ENCODE results near the gene SHC3. TPM values are rescaled to one million over a fixed set of nuclear protein-coding genes. Genes with fewer than 3 reads are reported as not detected.

SHC3 gene
- total and polyA plus RNA-seq, 9 of the 15 experiments (the other 6 are each of a cell fraction or from before 2014, with no cell fraction given), result not detected

- no TSS peak for BruUV-seq (replicated peaks)
- TF ChIP-seq TCF3 (CRISPR knock-in tag; IDR thresholded peaks at IDR 0.05) (no peak), MCM7 (IDR thresholded peaks at IDR 0.05) (no peak), HNRNPUL1 (IDR thresholded peaks at IDR 0.05; ENCODE audit: low read length) (no peak), ARHGAP35 (IDR thresholded peaks at IDR 0.05; ENCODE audit: partially characterized antibody) (no peak), E2F4 (CRISPR knock-in tag; IDR thresholded peaks at IDR 0.05; ENCODE audit: low read depth) (no peak), RAD21 (CRISPR knock-in tag; conservative IDR thresholded peaks at IDR 0.05 in 1 of 2, IDR thresholded peaks at IDR 0.05 in 1 of 2) (peak; percentile 78 to 83), CTCF (IDR thresholded peaks at IDR 0.05 in 2 of 3, conservative IDR thresholded peaks at IDR 0.05 in 1 of 3; ENCODE audit: insufficient read depth in 2 of 3, low read depth in 1 of 3, low read length in 3 of 3) (peak; percentile 65 to 83 (median 74)), SMC3 (conservative IDR thresholded peaks at IDR 0.05; ENCODE audit: insufficient read depth, low read depth, low read length) (peak; percentile 79), ZNF23 (CRISPR knock-in tag; IDR thresholded peaks at IDR 0.05) (no peak), ZNF316 (IDR thresholded peaks at IDR 0.05) (no peak), ZNF696 (CRISPR knock-in tag; conservative IDR thresholded peaks at IDR 0.05) (no peak), ZNF253 (CRISPR knock-in tag; conservative IDR thresholded peaks at IDR 0.05) (no peak), BRF1 (IDR thresholded peaks at IDR 0.05; ENCODE audit: borderline replicate concordance, extremely low read depth, insufficient read length) (no peak), MYBL2 (IDR thresholded peaks at IDR 0.05; ENCODE audit: low read depth) (no peak), MYBL2 (CRISPR knock-in tag; IDR thresholded peaks at IDR 0.05; ENCODE audit: borderline replicate concordance) (no peak), CC2D1A (IDR thresholded peaks at IDR 0.05) (peak; percentile 52; the same call in 1 of the 2 replicates), DEAF1 (CRISPR knock-in tag; IDR thresholded peaks at IDR 0.05) (peak; percentile 56; the same call in 1 of the 2 replicates)
Measured at GRCh38 chr9:89000973-89001916, 177.4 kb downstream of the SHC3 start.

More at GRCh38 chr9:89000973-89001916, 177.4 kb downstream of the SHC3 start:
- FAIRE-seq (peak; percentile 85), DNase-seq (ENCODE audit: extremely low read depth in 1 of 4, low spot score in 3 of 4) (peak; percentile 30 to 83 (median 49)), ATAC-seq (peak; percentile 94)
- Histone ChIP-seq H2AFZ (ENCODE audit: low read depth, low read length) (peak overlapping the region; percentile 63; the same call in 1 of the 2 replicates), H3K4me3 (no peak overlapping the region), H3K9me1 (ENCODE audit: control insufficient read depth, insufficient read depth, low read length) (no peaks in the 10 kb centered on the region), H3K4me2 (ENCODE audit: insufficient read depth, low read length) (peak overlapping the region; percentile 25; the same call in 1 of the 2 replicates), H3K9ac (ENCODE audit: insufficient read depth in 1 of 2, low read depth in 2 of 2, low read length in 2 of 2) (no peak overlapping the region; a peak in 1 of 4 replicates), H3K36me3 (ENCODE audit: control insufficient read depth, insufficient read depth, low read length) (no peaks in the 10 kb centered on the region), H3K27ac (ENCODE audit: extremely low read depth, low read depth, low read length) (no peak overlapping the region), H3K9me3 (replicated peaks; ENCODE audit: control insufficient read depth, insufficient read depth, low read depth, low read length) (no peaks in the 10 kb centered on the region), H3K4me1 (replicated peaks in 1 of 2; ENCODE audit: control insufficient read depth in 2 of 2, insufficient read depth in 2 of 2, low read length in 2 of 2) (peaks cover 3 to 9% of the 10 kb centered on the region in 2 experiments; a peak in 3 of 5 replicates), H3K79me2 (ENCODE audit: control insufficient read depth, insufficient read depth, low read length) (no peaks in the 10 kb centered on the region), H3K27me3 (ENCODE audit: control insufficient read depth in 2 of 2, insufficient read depth in 2 of 2, low read length in 2 of 2) (peaks cover 0 to 14% of the 10 kb centered on the region in 2 experiments; a peak in 2 of 5 replicates), H4K20me1 (replicated peaks; ENCODE audit: control insufficient read depth, insufficient read depth, low read length) (no peaks in the 10 kb centered on the region)
- CTCF ChIA-PET (ENCODE audit: low intra/inter-chr PET ratio), result interaction anchor here (0.6 to 2.1 kb wide), 5 partner anchors 178 to 827 kb away, joined by 3 to 13 read pairs (median 4); no protein-coding TSS in a partner anchor
- WGBS (ENCODE audit: insufficient coverage, low coverage, missing lambda C conversion rate), result 14% methylated on average over 27 of the region's 52 CpGs
- POLR2A ChIA-PET, result interaction anchor here (0.7 kb wide), 1 partner anchor 565 kb away, joined by 3 read pairs; no protein-coding TSS in a partner anchor
- in situ Hi-C loops (cut with MboI), result loop anchor here (5.0 to 25.0 kb wide), 2 partner anchors 409 to 1039 kb away; partner anchors contain the start of gene CDK20
- intact Hi-C loops (cut with micrococcal nuclease), result loop anchor here (1.0 kb wide), 1 partner anchor 408 kb away; no protein-coding TSS in a partner anchor
